Posterior vena cava (tissue), 2 donors: ENCODE data around the gene NIPAL4. TPM values are rescaled to one million over a fixed set of nuclear protein-coding genes. Genes with fewer than 3 reads are reported as not detected.
"Not testable (repeated sequence)": the region's sequence is repeated elsewhere in the genome, so short reads cannot be mapped to it uniquely, and the experiment has no call there.

Experiments used
- DNase-seq: peaks from one replicate; pipeline ENCODE4 v3.0.0-alpha.2; 2020; ENCODE audit warnings: low spot score
- intact Hi-C, 2 donors: fragments of 100-400 bp; cut with DNase I; formaldehyde crosslinking; loops; one replicate each; pipeline versions ENCODE4 v1.14.1 to v1.14.2; 2022 to 2023
- total RNA-seq, 2 donors: library from RNA; stranded (reverse); fragmentation: NEBNext Ultra II Directional; extraction: Animal tissue kit (Norgen Biotek cat#: 25700); gene quantifications; one replicate each; pipeline ENCODE4 v1.2.1, GENCODE V29; 2021
- donor health status: DM: yes; HTN: yes; CAD: no.
- donor health status: DM: yes; HTN: yes; CAD: no.

The NIPAL4 gene
- total RNA-seq, 2 donors from 2014 or later = 0.37 to 0.52 TPM

DNA sequence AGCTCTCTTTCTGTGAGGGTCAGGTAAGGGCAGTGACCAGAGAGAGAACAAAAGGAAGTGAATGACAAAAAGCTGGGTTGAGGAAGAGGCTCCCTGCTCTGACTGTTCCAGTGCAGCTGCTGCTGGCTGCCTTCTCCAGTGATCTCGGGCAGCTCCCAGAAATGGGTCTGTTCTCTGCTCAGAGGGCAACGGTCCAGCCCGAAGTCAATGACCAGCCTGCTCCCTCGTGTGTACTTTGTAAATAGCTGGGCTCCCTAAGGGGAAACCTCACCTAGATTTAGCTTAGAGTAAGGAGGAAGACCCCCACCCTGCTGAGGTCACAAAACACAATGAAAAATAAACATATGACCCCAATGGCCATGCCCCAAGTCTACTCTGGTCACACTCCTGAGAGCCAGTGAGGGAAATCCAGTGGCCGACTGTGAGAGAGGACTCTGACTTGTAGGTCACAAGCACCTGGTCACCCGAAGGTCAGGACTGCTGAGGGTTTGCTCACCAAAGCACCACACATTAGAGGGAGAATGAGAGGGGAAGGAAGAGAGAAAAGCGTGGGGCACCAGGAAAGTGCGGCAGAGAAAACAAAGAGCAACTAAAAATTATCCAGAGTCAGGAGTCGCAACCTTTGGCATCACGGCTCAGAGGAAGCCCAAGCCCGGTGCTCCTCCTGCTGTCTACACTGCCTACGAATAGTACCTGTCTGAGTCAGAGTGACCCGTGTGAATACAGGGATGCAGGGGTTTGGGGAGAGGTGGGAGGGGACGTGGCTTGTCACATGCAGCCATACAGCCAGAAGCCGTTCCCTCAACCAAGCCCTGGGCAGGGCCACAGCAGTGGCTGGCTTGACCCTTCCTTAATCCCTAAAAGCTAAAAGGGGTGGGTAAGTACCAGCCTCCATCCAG, 19.8 kb downstream of the NIPAL4 start:
- intact Hi-C loops = loop anchor here in 1 of 2 donors (5.0 to 10.0 kb wide), 2 partner anchors 108 to 235 kb away; no protein-coding TSS in a partner anchor
- no peak for DNase-seq

DNA sequence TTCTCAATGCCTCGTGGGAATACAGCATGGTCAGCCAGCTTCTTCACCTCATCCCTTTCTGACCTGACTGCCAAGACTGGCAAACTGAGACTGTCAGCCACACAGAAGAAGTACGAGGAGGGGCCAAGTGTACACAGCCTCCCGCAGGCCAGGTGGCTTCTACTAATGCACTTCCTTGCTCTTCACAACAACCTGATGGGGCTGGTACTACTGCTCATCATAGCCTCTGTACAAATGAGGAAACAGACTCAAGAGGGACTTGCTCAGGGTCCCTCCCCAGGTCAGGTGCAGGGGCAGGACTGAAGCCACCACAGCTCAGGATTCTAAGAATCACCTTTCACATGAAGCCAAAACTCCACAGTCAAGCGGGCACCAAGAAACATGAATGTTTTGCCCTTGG, 21.3 kb downstream of the NIPAL4 start:
- intact Hi-C loops = loop anchor here in 1 of 2 donors (10.0 kb wide), 1 partner anchor 234 kb away; no protein-coding TSS in a partner anchor
- no peak for DNase-seq

DNA sequence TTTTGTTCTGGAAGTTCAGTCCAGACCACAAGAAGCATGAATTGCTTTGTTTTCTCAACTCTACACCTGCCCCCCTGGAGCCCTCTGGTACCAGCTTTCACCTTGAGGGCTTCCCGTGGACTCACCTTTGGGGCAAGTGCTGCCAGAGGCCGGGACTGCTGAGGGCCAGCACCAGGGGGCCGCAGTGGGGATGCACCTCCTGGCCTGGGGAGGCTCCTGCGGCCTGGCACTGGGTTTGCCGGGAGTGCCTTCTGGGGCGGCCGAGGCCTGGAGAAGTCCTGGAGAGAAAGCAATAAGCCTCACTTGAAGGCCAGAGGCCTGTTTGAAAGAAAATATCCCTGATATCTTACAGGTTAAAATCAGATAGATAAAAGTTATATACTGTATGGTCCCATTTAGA, 21.7 kb downstream of the NIPAL4 start:
- no peak for DNase-seq
- intact Hi-C loops = loop anchor here in 1 of 2 donors (10.0 kb wide), 1 partner anchor 233 kb away; no protein-coding TSS in a partner anchor

DNA sequence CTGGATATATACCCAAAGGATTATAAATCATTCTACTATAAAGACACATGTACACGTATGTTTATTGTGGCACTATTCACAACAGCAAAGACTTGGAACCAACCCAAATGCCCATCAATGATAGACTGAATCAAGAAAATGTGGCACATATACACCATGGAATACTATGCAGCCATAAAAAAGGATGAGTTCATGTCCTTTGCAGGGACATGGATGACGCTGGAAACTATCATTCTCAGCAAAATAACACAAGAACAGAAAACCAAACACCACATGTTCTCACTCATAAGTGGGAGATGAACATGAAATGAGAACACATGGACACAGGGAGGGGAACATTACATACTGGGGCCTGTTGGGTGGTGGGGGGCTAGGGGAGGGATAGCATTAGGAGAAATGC, 22.7 kb downstream of the NIPAL4 start:
- intact Hi-C loops = loop anchor here in 1 of 2 donors (10.0 kb wide), 1 partner anchor 232 kb away; no protein-coding TSS in a partner anchor
- not testable (repeated sequence) for DNase-seq

DNA sequence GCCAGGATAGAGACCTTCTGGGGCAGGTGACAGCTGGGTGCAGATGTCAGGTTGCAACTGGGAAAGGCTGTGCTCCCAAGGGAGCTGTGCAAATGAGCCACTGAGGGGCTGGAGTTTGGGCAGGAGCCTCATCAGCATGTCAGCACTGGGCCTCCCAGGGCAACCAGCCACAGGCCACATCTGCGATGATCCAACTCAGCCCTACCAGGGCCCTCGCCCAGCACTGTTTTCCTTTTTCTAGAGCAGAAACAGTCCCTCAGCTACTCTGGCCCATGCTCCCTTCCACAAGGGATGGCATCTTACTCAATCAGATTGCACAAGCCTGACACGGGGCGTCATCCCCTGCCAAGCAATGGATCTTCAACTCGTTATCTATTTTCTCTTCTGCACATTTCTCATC, 24.8 kb downstream of the NIPAL4 start:
- DNase-seq = no peak
- intact Hi-C loops = loop anchor here in 1 of 2 donors (10.0 kb wide), 1 partner anchor 230 kb away; no protein-coding TSS in a partner anchor

DNA sequence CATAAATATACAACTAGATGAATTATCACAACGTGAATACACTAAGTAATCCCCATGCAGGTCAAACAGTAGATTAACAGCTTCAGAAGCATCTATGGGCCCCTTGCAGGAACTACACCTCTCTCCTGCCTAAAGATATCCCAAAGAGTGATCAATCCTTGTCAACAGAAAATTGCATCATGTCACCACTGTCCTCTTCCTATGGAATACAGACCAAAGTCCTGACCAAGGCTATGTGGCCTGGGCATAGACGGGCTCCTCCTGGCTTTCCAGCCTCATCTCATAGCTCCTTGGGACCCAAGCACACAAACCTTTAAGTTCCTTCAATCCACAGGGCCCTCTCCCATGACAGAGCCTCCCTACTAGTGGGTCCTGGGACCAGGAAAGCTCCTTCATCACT, 25.3 kb downstream of the NIPAL4 start:
- DNase-seq = no peak
- intact Hi-C loops = loop anchor here in 1 of 2 donors (10.0 kb wide), 1 partner anchor 229 kb away; no protein-coding TSS in a partner anchor

DNA sequence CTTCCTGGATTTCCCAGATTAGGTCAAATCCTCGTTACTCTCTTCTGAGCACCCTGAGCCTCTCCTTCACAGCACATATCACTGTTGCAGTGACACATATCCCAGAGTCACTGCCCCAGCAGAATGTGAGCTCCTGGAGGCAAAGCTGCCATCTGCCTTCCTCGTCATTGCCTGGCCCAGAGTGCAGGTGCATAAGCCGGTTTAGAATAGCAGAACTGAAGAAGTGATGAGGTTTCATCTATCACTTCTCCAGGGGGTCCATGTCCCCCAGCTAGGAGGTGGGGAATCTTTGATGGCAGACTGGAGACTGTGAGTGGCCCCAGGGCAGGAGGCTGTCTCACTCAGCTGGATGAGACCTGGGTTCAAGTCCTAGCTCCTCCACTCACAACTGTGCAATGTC, 25.8 kb downstream of the NIPAL4 start:
- no peak for DNase-seq
- intact Hi-C loops = loop anchor here in 1 of 2 donors (10.0 kb wide), 1 partner anchor 229 kb away; no protein-coding TSS in a partner anchor

DNA sequence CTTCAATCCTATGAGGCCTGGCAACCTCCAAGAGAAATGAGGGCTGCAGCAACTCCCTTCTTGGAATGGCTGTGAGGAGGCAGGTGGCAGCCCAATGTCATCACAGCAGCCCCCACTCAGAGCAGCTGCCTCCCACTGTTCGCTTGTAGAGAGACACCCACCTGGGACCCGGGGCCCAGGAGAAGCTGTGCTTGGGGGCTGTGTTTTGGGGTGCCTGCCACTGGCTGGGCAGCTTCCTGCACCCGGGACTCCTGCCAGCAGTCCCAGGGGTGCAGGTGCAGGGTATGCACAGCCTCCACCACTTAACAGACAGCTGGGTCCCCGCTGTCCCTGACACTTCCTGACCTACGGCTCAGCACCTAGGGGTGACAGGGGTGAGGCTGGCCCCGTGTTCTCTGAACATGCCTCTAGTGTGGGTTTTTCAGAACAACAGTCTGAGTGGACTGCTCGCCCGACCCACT, 26.2 kb downstream of the NIPAL4 start:
- no peak for DNase-seq
- intact Hi-C loops = loop anchor here in 1 of 2 donors (10.0 kb wide), 1 partner anchor 229 kb away; no protein-coding TSS in a partner anchor

DNA sequence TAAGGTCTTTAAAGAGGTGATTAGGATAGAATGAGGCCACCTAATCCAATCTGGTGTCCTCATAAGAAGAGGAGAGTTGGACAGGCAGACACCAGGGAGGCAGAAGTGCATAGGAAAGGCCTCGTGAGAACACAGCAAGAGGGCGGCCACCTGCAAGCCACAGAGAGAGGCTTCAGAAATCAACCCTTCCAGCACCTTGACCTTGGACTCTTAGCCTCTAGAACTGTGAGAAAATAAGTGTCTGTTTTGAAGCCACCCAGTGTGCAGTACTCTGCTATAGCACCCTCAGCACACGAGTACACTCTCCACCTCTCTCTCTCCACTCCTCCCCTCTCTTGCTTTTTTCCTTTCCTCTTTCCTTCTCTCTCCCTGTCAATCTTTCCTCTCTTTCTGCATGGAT, 26.8 kb downstream of the NIPAL4 start:
- intact Hi-C loops = loop anchor here in 1 of 2 donors (10.0 kb wide), 1 partner anchor 228 kb away; no protein-coding TSS in a partner anchor
- no peak for DNase-seq

DNA sequence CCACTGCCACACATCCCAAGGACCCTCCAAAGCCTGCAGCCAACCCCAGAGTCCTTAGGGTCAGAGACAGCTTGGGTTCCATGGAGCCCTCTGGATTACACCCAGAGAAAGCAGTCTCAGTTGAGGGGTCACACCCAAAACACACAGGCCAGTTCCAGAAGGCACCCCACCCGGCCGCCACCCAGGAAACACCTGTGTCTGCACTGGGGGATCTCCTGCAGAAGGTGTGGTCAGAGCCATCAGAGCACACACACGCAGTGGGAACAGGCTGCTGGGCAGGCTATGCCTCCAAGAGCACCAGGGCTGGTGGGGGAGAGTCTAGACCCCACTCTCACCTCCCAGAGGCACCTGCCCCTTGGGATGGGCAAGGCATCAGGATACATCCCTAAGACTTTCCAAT, 27.3 kb downstream of the NIPAL4 start:
- intact Hi-C loops = loop anchor here in 1 of 2 donors (10.0 kb wide), 1 partner anchor 227 kb away; no protein-coding TSS in a partner anchor
- DNase-seq = no peak

DNA sequence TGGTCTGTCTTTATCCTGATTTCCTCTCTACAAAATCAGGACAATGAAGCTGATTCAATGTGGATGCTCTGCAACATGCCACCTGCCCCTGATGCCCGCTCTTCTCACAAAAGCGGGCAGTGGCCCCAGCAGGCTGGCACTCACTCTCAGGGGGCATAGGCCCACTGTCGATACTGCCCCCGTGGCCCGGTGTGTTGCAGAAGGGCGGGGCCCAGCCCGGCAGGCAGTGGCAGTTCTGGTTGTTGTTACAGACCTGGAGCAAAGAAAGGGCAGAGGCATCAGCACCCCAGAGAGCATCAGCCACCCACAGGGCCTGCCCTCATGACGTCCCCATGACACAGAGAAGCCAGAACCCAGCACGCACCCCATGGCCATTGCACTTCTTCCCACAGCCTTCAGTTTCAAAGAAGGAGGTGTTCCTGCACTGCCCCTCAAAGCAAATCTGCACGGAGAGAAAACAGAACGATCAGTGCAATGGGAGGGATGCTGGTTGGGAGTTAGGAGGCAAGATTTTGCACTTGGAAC, 31.5 kb downstream of the NIPAL4 start:
- DNase-seq = no peak
- intact Hi-C loops = no loop called here

DNA sequence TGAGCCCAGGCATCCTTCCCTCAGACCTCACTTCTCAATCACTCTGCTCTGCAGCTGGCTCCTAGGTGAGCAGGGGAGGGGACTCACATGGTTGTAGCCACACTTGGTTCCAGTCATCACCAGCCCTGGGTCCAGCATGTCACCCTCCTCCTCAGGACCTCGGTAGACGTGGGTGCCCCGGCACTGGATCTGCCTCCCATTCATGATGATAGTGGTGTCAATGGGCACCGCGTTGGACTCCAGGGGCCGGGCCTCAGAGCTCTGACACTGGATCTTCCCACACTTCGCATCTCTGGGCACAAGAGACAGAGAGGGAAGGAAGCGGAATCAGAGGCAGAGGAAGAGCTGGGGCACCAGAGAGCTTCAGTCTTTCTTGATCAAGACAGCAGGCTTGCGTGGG, 32.9 kb downstream of the NIPAL4 start:
- no peak for DNase-seq
- intact Hi-C loops = no loop called here

DNA sequence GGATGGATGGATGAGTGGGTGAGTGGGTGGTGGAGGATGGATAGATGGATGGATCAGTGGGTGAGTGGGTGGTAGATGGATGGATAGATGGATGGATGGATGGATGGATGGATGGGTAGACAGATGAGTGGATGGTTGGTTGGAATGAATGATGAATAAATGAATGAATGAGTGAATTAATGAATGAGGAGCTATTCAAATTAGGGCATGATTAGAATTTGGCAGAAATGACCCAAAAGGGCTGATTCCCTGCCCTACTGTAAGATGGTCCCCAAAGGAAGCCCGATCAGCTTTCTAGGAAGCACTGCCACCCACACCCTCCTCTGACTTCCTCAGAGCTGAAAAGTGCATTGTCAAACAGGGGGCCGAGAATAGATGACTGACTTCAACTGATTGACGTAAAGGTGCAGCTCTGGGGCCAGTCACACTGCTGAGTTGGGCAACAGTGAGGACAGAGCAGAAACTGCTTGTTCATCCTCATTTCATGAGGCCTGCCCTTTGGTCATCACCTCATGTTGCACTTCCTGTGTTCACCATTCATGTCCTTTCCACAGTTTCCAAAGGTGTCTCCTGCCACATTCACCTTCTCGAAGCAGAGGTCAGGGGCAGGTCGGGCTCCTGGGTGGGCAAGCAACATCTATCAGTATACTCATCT, 34.3 kb downstream of the NIPAL4 start:
- intact Hi-C loops = no loop called here
- no peak for DNase-seq

DNA sequence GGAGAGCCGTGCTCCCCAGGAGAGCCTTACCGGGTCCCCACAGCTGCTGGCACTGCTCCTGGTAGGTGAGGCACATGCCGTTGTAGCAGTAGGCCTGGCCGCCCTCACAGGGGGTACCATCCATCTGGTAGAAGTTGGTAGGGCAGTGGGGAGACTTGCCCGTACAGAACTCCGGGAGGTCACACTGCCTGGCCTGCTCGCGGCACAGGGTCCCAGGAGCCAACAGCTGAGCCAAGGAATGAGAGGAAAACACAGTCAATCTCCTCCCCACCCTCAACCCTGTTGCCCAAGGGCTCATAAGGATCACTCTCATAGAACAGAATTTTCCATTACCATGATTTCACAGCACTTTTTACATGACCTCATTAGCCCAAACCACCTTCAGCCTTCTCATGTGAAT, 36.9 kb downstream of the NIPAL4 start:
- intact Hi-C loops = no loop called here

DNA sequence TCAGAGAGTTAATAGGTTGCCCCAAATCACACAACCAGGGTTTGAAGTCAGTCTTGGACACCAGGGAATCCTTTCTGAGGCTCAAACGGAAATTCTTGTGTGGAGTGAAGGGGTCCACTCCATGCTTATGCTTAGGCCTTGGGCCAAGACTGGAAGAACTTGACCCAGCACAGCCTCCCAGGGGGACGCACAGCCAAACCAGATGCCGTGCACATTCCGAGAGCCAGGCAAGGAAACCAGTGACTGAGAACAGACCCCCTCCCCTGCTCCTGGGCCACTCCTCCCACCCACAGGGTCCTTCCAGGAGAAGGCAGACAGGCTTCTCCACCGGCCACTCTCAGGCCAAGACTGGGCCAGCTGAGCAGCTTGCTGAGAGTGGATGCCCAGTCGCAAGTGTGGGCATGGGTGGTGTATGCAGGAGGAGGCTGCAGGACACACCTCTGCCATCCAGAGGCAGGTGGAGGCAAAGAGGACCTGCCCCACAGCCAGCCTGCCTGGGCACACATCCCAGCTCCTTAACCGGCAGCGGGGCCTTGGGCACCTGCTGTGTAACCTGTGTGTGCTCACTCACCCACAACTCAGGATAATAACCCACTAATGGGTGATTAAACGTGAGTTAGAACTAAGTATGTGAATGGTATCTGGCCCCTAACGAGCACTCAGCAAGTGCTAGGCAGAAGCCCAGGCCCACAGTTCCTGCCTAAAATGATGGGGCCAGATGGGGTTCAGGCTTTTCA, 38.0 kb downstream of the NIPAL4 start:
- intact Hi-C loops = no loop called here
- no peak for DNase-seq

More for the DNA sequence above, 36.9 kb downstream of the NIPAL4 start:
- DNase-seq = no peak

DNA sequence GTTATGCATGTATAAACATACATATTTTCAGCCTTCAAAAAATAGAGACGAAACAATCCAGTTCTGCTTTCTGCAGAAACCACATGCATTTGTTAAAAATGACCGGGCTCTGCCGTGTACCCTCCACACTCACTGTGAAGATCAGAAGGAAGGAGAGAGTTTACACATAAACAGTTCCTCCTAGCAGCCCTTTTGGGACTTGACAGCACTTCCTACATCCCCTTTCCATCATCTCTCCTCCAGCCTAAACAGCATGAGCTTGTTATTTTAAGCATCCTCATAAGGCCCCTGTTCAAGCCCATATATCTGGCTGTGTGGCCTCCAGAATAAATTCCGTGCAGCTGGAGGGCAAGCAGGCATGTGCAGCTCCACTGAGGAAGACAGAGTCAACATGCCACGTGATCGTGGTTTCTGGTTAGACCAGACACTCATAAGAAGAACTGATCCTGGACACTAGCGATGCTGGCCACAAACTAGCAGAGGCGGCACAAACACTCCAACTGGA, 42.2 kb downstream of the NIPAL4 start:
- DNase-seq = no peak
- intact Hi-C loops = loop anchor here in 1 of 2 donors (10.0 kb wide), 1 partner anchor 73 kb away; the partner anchor contains the start of gene ADAM19

DNA sequence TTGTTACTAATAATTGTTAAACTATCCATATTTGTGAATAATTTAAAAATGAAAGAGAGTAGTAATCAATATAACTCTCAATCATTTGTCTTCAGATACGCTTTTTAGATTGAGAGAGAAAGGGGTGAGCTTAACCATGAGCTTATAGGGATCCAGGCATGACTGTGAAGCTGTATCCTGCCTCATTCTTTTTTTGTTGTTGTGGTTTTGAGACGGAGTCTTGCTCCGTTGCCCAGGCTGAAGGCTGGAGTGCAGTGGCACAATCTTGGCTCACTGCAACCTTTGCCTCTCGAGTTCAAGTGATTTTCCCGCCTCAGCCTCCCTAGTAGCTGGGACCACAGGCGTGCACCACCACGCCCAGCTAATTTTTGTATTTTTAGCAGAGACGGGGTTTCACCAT, 44.0 kb downstream of the NIPAL4 start:
- intact Hi-C loops = loop anchor here in 1 of 2 donors (10.0 kb wide), 1 partner anchor 71 kb away; the partner anchor contains the start of gene ADAM19
- no peak for DNase-seq

DNA sequence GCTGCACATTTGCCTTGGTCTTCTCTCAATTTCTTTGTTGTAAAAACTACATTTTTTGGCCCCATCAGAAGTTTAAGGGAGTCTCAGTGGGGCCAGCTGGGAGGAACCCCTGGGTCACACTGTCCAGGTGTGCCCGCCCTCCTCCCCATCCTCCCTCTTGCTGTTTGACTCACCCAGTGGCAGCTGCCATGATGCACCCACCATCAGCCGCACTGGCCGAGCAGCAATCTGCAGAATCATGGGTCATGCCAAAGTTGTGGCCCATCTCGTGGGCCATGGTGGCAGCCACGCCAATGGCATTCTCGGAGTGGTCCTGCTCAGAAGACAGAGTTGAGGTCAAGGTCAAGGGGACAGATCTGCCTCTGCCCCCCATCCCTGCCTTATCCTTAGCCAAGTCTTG, 45.5 kb downstream of the NIPAL4 start:
- no peak for DNase-seq
- intact Hi-C loops = loop anchor here in 1 of 2 donors (10.0 kb wide), 1 partner anchor 69 kb away; the partner anchor contains the start of gene ADAM19
